RWPE2 (cell line): ENCODE results near the gene ASB10.

Source experiments
- ATAC-seq: fragments of 200-7000 bp; cut with Tn5 transposase; 3 replicates; pipeline ENCODE4 v1.9.1; 2021; ENCODE audit warnings: low read depth
- DNase-seq: peaks from one replicate; pipeline ENCODE4 v3.0.0-alpha.2; 2020; ENCODE audit warnings: low spot score
- H3K27ac ChIP-seq: fragments of 450-650 bp; 2 replicates; pipeline ENCODE4 v1.5.1; 2017; ENCODE audit warnings: mild to moderate bottlenecking; ENCODE audit not compliant: poor library complexity, severe bottlenecking
- H3K27me3 ChIP-seq: fragments of 250-450 bp; sonication (Bioruptor Pico); 2 replicates; pipeline ENCODE4 v1.5.1; 2021; ENCODE audit warnings: mild to moderate bottlenecking, moderate library complexity; ENCODE audit not compliant: insufficient read depth, poor library complexity, severe bottlenecking
- H3K36me3 ChIP-seq: fragments of 250-450 bp; sonication (Bioruptor Pico); 2 replicates; pipeline ENCODE4 v1.5.1; 2020; ENCODE audit warnings: low read depth, mild to moderate bottlenecking, moderate library complexity
- H3K4me1 ChIP-seq: fragments of 250-450 bp; sonication (Bioruptor Pico); 2 replicates; pipeline ENCODE4 v1.5.1; 2021; ENCODE audit warnings: mild to moderate bottlenecking, moderate library complexity; ENCODE audit not compliant: insufficient read depth, poor library complexity, severe bottlenecking
- H3K4me3 ChIP-seq: fragments of 250-450 bp; sonication (Bioruptor Pico); 2 replicates; pipeline ENCODE4 v1.5.1; 2021; ENCODE audit warnings: mild to moderate bottlenecking, moderate library complexity; ENCODE audit not compliant: severe bottlenecking
- H3K9me3 ChIP-seq: fragments of 250-450 bp; sonication (Bioruptor Pico); 2 replicates; pipeline ENCODE4 v1.5.1; 2021; ENCODE audit warnings: mild to moderate bottlenecking, moderate library complexity; ENCODE audit not compliant: severe bottlenecking
- CTCF ChIP-seq: fragments of 450-650 bp; IDR thresholded peaks from one replicate; pipeline ENCODE4 v1.5.1; 2017; ENCODE audit warnings: mild to moderate bottlenecking, moderate library complexity; ENCODE audit not compliant: poor library complexity, severe bottlenecking

Gene ASB10

GRCh38 chr7:151186640-151187408 is at the start of gene ASB10:
Gene ASB10 (minus strand): TSS chr7:151187250. CDS start chr7:151187130, 120 bp downstream.
- Histone ChIP-seq H3K36me3 (no peaks in the 10 kb centered on the region), H3K4me3 (no peak within 1 kb of the TSS), H3K27ac (no peak within 1 kb of the TSS), H3K4me1 (no peaks in the 10 kb centered on the region), H3K27me3 (peaks cover 15% of the 10 kb centered on the region), H3K9me3 (no peaks in the 10 kb centered on the region)
- ATAC-seq (no peak), DNase-seq (no peak)
- no peak for TF ChIP-seq CTCF

GRCh38 chr7:151236406-151236805 is 49.4 kb upstream of the ASB10 start:
- Histone ChIP-seq H3K4me3 (no peak overlapping the region), H3K36me3 (peaks cover 41% of the 10 kb centered on the region), H3K4me1 (no peaks in the 10 kb centered on the region), H3K27me3 (no peaks in the 10 kb centered on the region), H3K9me3 (no peaks in the 10 kb centered on the region), H3K27ac (no peak overlapping the region)
- TF ChIP-seq CTCF = no peak
- ATAC-seq (no peak), DNase-seq (no peak)

DNA sequence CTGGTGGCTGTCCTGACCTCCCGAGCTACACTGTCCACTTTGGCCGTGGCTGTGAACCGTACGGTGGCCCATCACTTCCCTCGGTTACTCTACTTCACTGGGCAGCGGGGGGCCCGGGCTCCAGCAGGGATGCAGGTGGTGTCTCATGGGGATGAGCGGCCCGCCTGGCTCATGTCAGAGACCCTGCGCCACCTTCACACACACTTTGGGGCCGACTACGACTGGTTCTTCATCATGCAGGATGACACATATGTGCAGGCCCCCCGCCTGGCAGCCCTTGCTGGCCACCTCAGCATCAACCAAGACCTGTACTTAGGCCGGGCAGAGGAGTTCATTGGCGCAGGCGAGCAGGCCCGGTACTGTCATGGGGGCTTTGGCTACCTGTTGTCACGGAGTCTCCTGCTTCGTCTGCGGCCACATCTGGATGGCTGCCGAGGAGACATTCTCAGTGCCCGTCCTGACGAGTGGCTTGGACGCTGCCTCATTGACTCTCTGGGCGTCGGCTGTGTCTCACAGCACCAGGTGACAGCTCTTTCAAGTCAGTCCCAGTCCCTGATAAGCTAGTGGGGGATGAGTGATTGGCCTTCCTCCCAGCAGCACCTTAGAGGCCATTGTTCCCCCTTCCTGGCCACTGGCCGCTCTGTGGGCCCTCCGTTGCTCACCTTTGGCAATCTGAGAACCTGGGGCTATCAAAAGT is 48.2 kb upstream of the ASB10 start:
- no peaks in the 10 kb centered on the region for H3K4me1 ChIP-seq
- no peak for ATAC-seq
- H3K27ac ChIP-seq = no peak overlapping the region
- no peak overlapping the region for H3K4me3 ChIP-seq
- no peak for DNase-seq
- peaks cover 41% of the 10 kb centered on the region for H3K36me3 ChIP-seq
- TF ChIP-seq CTCF = no peak
- no peaks in the 10 kb centered on the region for H3K9me3 ChIP-seq
- H3K27me3 ChIP-seq = no peaks in the 10 kb centered on the region

DNA sequence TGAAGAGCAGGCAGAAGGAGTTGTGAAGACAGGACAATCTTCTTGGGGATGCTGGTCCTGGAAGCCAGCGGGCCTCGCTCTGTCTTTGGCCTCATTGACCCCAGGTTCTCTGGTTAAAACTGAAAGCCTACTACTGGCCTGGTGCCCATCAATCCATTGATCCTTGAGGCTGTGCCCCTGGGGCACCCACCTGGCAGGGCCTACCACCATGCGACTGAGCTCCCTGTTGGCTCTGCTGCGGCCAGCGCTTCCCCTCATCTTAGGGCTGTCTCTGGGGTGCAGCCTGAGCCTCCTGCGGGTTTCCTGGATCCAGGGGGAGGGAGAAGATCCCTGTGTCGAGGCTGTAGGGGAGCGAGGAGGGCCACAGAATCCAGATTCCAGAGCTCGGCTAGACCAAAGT is 46.8 kb upstream of the ASB10 start:
- Histone ChIP-seq H3K36me3 (peaks cover 41% of the 10 kb centered on the region), H3K4me3 (peak overlapping the region; percentile 88), H3K27me3 (no peaks in the 10 kb centered on the region), H3K4me1 (no peaks in the 10 kb centered on the region), H3K9me3 (no peaks in the 10 kb centered on the region), H3K27ac (peak overlapping the region; percentile 61)
- no peak for ATAC-seq
- no peak for TF ChIP-seq CTCF
- DNase-seq = no peak
